ENCODE results near the gene TSPAN16. TPM values are rescaled to one million over a fixed set of nuclear protein-coding genes. Genes with fewer than 3 reads are reported as not detected.
A peak's percentile ranks its signal among the peaks of the same experiment; 100 is the strongest.

TSPAN16 gene
- total RNA-seq, 2 donors from 2014 or later = not detected

DNA sequence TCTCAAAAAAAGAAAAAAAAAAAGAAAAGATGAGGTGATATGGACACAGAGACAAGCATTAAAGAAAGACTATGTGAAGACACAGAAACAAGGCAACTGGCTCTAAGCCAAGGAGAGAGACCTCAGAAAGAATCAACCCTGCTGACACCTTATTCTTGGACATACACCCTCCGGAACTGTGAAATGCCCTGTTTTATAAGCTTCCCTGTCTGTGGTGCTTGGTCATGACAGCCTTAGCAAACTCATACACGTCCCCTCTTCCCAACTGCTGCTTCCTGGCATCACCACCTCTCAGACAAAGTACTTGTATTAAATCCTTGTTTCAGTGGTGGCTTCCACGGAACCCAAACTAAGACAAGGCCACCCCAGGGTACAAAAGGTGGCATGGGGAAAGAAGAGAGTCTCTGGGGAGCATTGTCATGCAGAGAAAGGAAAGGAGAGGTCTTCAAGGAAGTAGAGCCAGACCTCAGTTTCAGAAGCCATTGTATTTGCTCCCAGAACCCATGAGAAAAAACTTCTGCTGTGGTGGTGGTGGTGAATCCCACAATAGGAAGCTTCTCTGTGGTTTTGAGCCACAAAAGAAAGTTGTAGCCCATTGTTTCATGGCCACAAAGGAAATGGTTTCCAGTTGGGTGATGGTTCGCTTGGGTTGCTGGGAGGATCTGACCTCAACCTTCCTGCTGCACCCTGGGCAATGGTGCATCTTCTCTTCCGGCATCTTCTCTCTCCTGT is 16.3 kb upstream of the TSPAN16 start:
- H3K27me3 Mint-ChIP-seq = peaks cover 23 to 25% of the 10 kb centered on the region in 2 donors
- no peaks in the 10 kb centered on the region for H3K9me3 Mint-ChIP-seq
- no peaks in the 10 kb centered on the region for H3K36me3 Mint-ChIP-seq
- H3K4me3 Mint-ChIP-seq = peak overlapping the region; percentile 63
- H3K4me1 Mint-ChIP-seq (ENCODE audit: low read depth in 2 of 2) = peaks cover 7 to 9% of the 10 kb centered on the region in 2 donors
- ATAC-seq (peak; percentile 87 to 90), DNase-seq (ENCODE audit: low spot score) (peak; percentile 77)
- H3K27ac Mint-ChIP-seq = peak overlapping the region in 1 of 2 donors; percentile 58

DNA sequence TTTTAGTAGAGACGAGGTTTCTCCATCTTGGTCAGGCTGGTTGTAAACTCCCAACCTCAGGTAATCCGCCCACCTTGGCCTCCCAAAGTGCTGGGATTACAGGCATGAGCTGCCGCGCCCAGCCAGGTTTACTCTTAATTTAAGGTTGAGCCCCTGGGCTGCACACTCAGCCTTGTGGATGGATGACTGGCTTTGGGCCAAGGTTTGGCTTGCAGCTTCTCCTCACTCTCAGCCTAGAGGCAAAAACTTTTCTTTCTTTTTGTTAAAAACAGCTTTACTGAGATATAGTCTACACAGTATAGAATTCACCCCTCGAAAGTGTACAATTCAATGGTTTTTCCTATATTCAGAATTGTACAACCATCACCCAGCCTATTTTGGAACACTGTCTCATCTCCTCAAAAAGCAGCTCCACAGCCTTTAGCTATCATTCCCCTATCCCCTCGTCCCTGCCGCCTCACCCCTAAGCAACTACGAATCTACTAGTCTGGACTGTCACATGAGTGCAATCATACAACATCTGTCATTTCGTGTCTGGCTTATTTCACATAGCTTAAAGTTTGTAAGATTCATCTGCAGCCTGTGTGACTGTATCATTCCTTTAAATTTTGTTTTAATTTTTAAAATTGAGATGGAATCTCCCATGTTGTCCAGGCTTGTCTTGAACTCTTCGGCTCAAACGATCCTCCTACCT is 14.5 kb upstream of the TSPAN16 start:
- peaks cover 16 to 22% of the 10 kb centered on the region in 2 donors for H3K27me3 Mint-ChIP-seq
- ATAC-seq (no peak), DNase-seq (ENCODE audit: low spot score) (no peak)
- no peak overlapping the region for H3K4me3 Mint-ChIP-seq
- H3K27ac Mint-ChIP-seq = peak overlapping the region in 1 of 2 donors; percentile 24
- no peaks in the 10 kb centered on the region for H3K9me3 Mint-ChIP-seq
- peaks cover 7 to 9% of the 10 kb centered on the region in 2 donors for H3K4me1 Mint-ChIP-seq (ENCODE audit: low read depth in 2 of 2)
- H3K36me3 Mint-ChIP-seq = no peaks in the 10 kb centered on the region

DNA sequence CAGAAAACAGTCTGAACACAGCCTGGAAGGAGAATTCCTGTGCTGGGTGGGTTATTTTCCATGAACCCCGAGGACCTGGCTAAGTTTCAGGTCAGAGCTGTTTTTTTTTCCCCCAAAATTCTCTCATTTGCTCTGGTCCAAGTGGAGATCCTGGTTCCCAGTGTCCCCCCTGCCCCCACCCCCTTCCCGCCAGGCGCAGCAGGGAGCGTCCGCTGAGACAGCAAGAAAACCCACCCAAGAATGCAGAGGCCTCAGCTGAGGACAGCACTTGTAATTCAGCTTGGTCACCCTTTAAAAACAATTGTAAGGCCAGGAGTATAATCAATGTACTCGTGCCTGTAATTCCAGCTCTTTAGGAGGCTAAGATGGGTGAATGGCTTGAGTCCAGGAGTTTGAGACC is 11.4 kb upstream of the TSPAN16 start:
- H3K4me3 Mint-ChIP-seq = no peak overlapping the region
- DNase-seq (ENCODE audit: low spot score) (no peak), ATAC-seq (no peak)
- peaks cover 15 to 19% of the 10 kb centered on the region in 2 donors for H3K27me3 Mint-ChIP-seq
- peaks cover 7 to 8% of the 10 kb centered on the region in 2 donors for H3K4me1 Mint-ChIP-seq (ENCODE audit: low read depth in 2 of 2)
- H3K27ac Mint-ChIP-seq = no peak overlapping the region
- H3K9me3 Mint-ChIP-seq = no peaks in the 10 kb centered on the region
- H3K36me3 Mint-ChIP-seq = no peaks in the 10 kb centered on the region

DNA sequence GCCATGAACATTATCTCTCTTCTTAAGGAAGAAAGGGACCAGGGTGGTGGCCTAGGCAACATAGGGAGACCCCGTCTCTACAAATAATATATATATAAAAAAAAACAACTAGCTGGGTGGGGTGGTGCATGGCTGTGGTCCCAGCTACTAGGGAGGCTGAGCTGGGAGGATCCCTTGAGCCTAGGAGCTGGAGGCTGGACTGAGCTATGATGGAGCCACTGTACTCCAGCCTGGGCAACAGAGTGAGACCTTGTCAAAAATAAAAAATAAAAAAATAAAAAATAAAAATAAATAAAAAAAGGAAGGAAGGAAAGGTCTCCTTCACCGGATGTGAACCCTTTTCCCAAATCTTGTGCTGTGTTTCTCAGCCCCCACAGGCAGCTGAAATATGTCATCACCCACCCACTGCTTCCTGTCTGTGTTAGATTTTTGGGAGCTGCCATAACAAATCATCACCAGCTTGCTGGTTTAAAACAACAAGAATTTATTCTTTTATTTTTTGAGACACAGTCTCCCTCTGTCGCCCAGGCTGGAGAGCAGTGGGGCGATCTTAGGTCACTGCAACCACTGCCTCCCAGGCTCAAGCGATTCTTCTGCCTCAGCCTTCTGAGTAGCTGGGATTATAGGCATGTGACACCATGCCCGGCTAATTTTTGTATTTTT is 9.5 kb upstream of the TSPAN16 start:
- no peak for DNase-seq (ENCODE audit: low spot score)
- H3K4me1 Mint-ChIP-seq (ENCODE audit: low read depth in 2 of 2) = peaks cover 0 to 4% of the 10 kb centered on the region in 2 donors
- no peak overlapping the region for H3K4me3 Mint-ChIP-seq
- H3K9me3 Mint-ChIP-seq = no peaks in the 10 kb centered on the region
- no peak for ATAC-seq
- no peaks in the 10 kb centered on the region for H3K36me3 Mint-ChIP-seq
- H3K27me3 Mint-ChIP-seq = peaks cover 15 to 18% of the 10 kb centered on the region in 2 donors
- H3K27ac Mint-ChIP-seq = no peak overlapping the region

DNA sequence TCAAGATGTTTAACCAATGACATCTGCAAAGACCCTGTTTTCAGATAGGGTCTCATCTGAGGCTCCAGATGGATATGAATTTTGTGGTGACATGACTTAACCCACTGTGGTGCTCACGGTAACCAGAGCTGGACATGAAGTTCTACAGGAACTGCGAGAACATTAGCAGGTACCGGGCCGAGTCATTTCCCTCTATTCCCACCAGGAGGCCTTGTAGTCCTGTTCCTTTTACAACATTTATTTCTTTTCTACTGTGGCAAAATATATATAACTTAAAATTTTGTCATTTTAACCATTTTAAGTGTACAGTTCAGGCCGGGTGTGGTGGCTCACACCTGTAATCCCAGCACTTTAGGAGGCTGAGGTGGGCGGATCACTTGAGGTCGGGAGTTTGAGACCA is 7.6 kb upstream of the TSPAN16 start:
- Mint-ChIP-seq H3K4me3 (no peak overlapping the region), H3K27ac (no peak overlapping the region), H3K36me3 (no peaks in the 10 kb centered on the region), H3K27me3 (peaks cover 12 to 15% of the 10 kb centered on the region in 2 donors), H3K9me3 (no peaks in the 10 kb centered on the region), H3K4me1 (ENCODE audit: low read depth in 2 of 2) (peaks cover under 1 to 4% of the 10 kb centered on the region in 2 donors)
- ATAC-seq = no peak
- no peak for DNase-seq (ENCODE audit: low spot score)

DNA sequence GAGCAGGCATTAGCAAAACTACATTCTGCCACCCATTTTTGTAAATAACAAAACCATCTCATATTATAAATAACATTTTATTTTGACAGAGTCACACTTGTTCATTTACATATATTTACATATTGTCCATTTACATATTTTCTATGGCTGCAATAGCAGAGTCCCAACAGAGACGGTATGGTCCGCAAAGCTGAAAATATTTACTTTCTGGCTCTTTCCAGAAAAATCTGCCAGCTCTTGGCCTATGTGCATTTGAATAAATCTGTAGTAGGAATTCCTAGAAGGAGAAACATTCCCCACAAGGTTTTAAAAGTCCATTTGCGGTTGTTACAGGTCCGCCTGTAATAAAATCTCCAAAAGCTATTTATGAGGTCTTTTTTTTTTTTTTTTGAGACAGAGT is 5.7 kb upstream of the TSPAN16 start:
- DNase-seq (ENCODE audit: low spot score) (no peak), ATAC-seq (no peak)
- Mint-ChIP-seq H3K4me1 (ENCODE audit: low read depth in 2 of 2) (peaks cover 11% of the 10 kb centered on the region in 2 donors), H3K36me3 (no peaks in the 10 kb centered on the region), H3K9me3 (no peaks in the 10 kb centered on the region), H3K4me3 (no peak overlapping the region), H3K27me3 (peaks cover 15 to 16% of the 10 kb centered on the region in 2 donors), H3K27ac (no peak overlapping the region)

DNA sequence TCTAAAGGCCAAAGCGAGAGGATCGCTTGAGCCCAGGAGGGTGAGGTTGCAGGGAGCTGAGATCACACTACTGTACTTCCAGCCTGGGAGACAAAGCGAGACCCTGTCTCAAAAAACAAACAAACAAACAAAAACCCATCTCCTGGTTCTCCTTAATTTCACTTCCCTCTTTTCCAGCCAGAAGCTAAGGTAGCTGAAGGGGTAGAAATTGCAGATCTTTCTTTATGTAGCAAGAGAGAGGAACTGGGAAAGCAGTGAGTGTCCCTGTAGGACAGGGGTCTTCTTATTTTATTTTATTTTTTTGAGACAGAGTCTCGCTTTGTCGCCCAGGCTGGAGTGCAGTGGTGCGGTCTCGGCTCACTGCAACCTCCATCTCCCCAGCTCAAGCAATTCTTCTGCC is 4.5 kb upstream of the TSPAN16 start:
- DNase-seq (ENCODE audit: low spot score) = no peak
- no peak overlapping the region for H3K4me3 Mint-ChIP-seq
- no peaks in the 10 kb centered on the region for H3K36me3 Mint-ChIP-seq
- no peaks in the 10 kb centered on the region for H3K9me3 Mint-ChIP-seq
- H3K4me1 Mint-ChIP-seq (ENCODE audit: low read depth in 2 of 2) = peaks cover 11% of the 10 kb centered on the region in 2 donors
- H3K27ac Mint-ChIP-seq = no peak overlapping the region
- H3K27me3 Mint-ChIP-seq = peaks cover 15 to 17% of the 10 kb centered on the region in 2 donors
- no peak for ATAC-seq

DNA sequence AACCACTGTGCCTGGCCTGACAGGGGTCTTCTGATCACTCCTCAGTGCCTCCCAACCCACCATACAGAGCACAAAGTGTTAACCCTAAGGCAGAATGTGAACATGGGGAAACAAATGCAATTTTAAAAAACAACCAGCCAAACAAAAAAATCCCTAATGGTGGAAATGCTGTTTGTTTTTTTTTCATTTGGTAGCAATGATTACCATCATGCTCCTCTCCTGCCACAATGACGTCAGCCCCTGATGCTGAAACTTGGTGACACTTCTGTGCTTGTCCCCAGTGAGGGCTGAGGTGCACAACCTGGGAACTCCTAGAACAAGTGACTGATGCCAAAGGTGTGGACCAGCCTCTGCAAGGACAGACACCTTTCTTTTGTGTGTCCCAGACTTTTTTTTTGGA is 4.0 kb upstream of the TSPAN16 start:
- DNase-seq (ENCODE audit: low spot score) (no peak), ATAC-seq (no peak)
- Mint-ChIP-seq H3K36me3 (no peaks in the 10 kb centered on the region), H3K27ac (no peak overlapping the region), H3K9me3 (no peaks in the 10 kb centered on the region), H3K4me3 (no peak overlapping the region), H3K4me1 (ENCODE audit: low read depth in 2 of 2) (peaks cover 10 to 11% of the 10 kb centered on the region in 2 donors), H3K27me3 (peaks cover 13 to 16% of the 10 kb centered on the region in 2 donors)

DNA sequence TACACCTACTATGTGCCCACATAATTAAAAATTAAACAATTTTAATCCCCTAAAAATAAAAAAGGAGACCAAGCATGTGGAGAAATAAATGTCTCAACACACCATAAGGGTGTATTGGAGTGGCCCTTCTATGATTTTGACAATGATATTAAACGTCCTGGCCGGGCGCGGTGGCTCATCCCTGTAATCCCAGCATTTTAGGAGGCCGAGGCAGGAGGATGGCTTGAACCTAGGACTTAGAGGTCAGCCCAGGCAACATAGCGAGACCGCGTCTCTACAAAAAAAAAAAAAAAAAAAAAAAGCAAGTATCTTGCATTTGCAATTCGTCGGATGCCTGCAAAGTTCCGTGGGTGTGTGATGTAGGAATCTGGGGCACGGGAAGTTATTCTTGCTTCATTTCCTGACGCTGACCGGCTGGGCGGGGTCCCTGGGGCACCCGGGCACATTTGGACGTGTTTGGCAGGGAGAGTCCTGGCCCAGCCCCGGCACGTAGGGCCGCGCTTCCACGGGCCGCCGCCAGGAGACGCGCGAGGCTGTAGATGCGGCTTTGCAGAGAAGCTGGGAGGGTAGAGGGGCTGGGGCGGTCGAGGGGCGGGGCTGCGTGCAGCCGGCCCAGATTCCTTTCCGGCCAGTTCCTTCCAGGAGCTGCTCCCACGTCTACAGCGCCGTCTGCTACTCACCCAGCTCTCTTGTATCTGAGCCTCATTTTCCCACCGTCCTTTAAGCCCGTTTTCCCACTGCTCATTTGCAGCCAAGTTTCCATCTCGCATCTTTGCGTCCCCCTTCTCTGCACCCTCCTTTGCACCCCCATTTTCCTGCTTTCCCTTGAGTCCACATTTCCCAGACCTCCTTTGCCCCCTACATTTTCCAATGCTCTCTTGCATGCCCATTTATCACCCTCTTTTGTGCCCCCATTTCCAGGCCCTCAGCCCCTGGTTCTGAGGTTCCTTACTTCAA is 2.2 kb upstream of the TSPAN16 start:
- no peaks in the 10 kb centered on the region for H3K36me3 Mint-ChIP-seq
- ATAC-seq = peak; percentile 95 to 98
- H3K4me1 Mint-ChIP-seq (ENCODE audit: low read depth in 2 of 2) = peaks cover 7 to 11% of the 10 kb centered on the region in 2 donors
- H3K27me3 Mint-ChIP-seq = peaks cover 6 to 12% of the 10 kb centered on the region in 2 donors
- no peaks in the 10 kb centered on the region for H3K9me3 Mint-ChIP-seq
- peak; percentile 88 for DNase-seq (ENCODE audit: low spot score)
- H3K27ac Mint-ChIP-seq = no peak overlapping the region
- peak overlapping the region; percentile 58 for H3K4me3 Mint-ChIP-seq

DNA sequence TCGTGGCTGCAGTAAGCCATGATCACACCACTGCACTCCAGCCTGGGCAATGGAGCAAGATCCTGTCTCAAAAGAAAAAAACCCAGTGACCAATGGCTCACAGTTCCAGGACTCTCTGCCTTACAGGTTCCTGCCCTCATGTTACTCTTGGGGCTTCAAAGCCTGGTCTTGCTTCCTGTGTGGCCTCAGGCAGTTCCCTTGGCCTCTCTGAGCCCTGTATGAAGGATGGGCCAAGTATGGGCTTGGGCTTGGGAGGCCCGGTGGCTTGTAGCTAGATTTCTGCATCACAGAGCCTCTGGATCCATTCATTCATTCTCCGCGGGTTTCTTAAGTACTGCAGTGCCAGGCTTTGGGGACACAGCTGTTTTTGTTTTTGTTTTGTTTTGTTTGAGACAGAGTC is 780 bp upstream of the TSPAN16 start:
- no peaks in the 10 kb centered on the region for H3K36me3 Mint-ChIP-seq
- peaks cover 7 to 11% of the 10 kb centered on the region in 2 donors for H3K4me1 Mint-ChIP-seq (ENCODE audit: low read depth in 2 of 2)
- H3K4me3 Mint-ChIP-seq = no peak overlapping the region
- H3K9me3 Mint-ChIP-seq = no peaks in the 10 kb centered on the region
- ATAC-seq (no peak), DNase-seq (ENCODE audit: low spot score) (no peak)
- H3K27me3 Mint-ChIP-seq = peaks cover 2 to 8% of the 10 kb centered on the region in 2 donors
- no peak overlapping the region for H3K27ac Mint-ChIP-seq

DNA sequence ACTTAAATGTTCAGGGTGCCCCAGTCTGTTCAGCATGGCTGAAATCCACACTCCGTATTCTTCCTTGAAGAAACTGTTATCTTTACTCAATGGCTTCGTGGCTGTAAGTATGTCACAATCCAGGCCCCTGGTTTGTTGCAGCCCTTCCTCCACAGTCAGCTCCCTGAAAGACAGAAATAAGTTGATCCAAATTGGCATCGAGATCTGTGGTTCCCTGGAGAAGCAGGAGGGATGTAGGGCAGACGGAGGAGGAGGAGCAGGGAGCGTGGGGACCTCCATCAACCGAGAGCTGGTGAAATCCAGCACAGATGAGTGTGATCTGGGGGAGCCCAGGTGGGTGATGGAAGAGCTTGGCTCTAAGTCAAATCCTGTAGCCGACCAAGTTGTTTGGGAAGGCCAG is 304 bp downstream of the TSPAN16 start:
- ATAC-seq = no peak
- Mint-ChIP-seq H3K4me3 (no peak overlapping the region), H3K36me3 (no peaks in the 10 kb centered on the region), H3K9me3 (no peaks in the 10 kb centered on the region), H3K4me1 (ENCODE audit: low read depth in 2 of 2) (peaks cover 7 to 11% of the 10 kb centered on the region in 2 donors), H3K27ac (peak overlapping the region in 1 of 2 donors; percentile 18), H3K27me3 (peaks cover 5 to 8% of the 10 kb centered on the region in 2 donors)
- no peak for DNase-seq (ENCODE audit: low spot score)

DNA sequence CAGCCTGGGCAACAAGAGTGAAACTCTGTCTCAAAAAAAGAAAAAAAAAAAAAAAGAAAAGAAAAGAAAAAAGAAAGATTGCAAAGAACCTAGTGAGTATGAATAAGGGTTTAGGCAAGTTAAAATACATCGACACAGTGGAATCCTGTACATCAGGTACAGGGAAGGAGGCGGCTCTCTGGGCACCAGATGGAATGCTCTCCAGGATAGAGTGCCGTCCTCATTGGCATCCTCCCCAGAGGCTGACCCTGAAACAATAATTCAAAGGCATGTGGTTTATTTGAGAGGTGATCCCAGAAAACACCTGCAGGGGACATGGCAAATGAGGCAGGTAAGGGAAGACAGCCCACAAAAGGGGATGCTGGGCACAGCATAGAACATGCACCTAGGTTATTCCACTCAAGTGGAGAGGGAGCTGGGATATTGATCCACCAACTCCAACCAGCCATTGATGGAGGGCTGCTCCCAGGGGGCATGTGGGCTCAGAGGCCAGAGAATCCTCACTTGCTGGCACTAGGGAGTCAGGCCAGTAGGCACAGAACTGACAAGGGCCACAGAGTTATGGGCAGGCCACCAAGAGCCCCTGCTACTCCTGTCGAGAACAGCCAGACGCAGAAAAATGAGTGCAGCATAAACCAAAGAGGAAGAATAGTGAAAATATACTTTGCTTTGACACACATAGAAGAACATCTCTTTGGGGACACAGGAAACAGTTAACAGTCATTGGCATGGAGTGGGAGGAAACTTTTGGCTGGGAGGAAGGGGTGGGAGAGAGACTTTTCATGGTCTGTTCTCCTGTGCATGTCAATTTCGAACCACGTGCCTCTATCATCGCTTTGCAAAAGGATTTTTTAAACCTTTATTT is 4.2 kb downstream of the TSPAN16 start:
- Mint-ChIP-seq H3K27me3 (peaks cover 3 to 5% of the 10 kb centered on the region in 2 donors), H3K36me3 (no peaks in the 10 kb centered on the region), H3K9me3 (no peaks in the 10 kb centered on the region), H3K4me1 (ENCODE audit: low read depth in 2 of 2) (no peaks in the 10 kb centered on the region), H3K27ac (no peak overlapping the region), H3K4me3 (no peak overlapping the region)
- DNase-seq (ENCODE audit: low spot score) (no peak), ATAC-seq (no peak)
